ENCODE data around the gene CYBB.

The CYBB gene

DNA sequence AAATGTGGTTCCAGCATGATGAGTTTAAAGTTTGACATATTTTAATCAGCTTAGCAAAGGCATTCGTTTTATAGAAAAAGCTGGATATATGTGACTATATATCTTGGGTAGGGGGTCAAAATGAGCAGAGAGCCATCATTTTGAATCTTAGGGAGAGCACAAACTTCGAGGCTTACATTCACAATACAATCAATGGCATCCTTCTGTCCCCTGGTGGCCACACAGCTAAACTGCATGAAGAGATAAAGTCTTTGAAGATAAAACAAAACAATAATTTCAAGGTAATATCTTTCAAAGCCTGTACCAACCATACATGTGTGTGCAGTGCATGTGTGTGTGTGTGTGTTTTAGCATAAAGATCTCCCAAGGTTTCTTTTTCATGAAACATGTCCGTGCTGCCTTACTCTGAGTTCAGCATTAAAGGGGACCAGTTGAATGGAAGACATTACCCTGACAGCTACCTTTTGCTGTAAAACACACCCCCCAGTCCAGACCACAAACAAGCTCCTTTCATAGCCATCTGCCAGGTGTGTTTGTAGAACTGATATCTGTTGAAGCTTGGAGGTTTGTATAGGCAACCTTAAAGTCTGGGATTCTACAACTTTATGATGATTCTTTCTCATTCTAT, 45.5 kb downstream of the CYBB start:
- peak; percentile 37 for DNase-seq
- no peak overlapping the region for H2BK15ac ChIP-seq (replicated peaks; ENCODE audit: low read depth)
- no peak overlapping the region for H3K27ac ChIP-seq (ENCODE audit: low read depth, low read length)
- H3K4me2 ChIP-seq (ENCODE audit: low read length) = no peak overlapping the region
- no peaks in the 10 kb centered on the region for H3K79me2 ChIP-seq (ENCODE audit: control insufficient read depth, insufficient read depth, low read length)
- no peak overlapping the region for H4K5ac ChIP-seq (ENCODE audit: low read length)
- H3K79me1 ChIP-seq (ENCODE audit: low read length) = no peaks in the 10 kb centered on the region
- WGBS (ENCODE audit: extremely low coverage, insufficient coverage, low lambda C conversion rate) = no CpG with 5 or more reads among the region's 3 CpGs
- no peak overlapping the region for H3K4ac ChIP-seq (ENCODE audit: low read depth, low read length)
- no peak overlapping the region for H2BK120ac ChIP-seq (ENCODE audit: low read depth, low read length)
- no peak overlapping the region for H2BK5ac ChIP-seq (ENCODE audit: low read length)
- no peaks in the 10 kb centered on the region for H3K27me3 ChIP-seq (ENCODE audit: insufficient read depth, low read length, poor library complexity)
- H3K4me1 ChIP-seq (ENCODE audit: control insufficient read depth, low read depth, low read length) = no peaks in the 10 kb centered on the region
- no peaks in the 10 kb centered on the region for H3K36me3 ChIP-seq (ENCODE audit: control insufficient read depth, insufficient read depth, low read length)
- no peak overlapping the region for H3K23ac ChIP-seq (ENCODE audit: low read length)
- H2AK5ac ChIP-seq (ENCODE audit: low read length) = no peak overlapping the region
- no peak overlapping the region for H3K9ac ChIP-seq (ENCODE audit: low read length)
- H3K4me3 ChIP-seq (ENCODE audit: low read length) = no peak overlapping the region
- H4K8ac ChIP-seq (ENCODE audit: low read depth, low read length) = no peak overlapping the region
- no peak overlapping the region for H3K18ac ChIP-seq (ENCODE audit: low read length)
- H3K56ac ChIP-seq (ENCODE audit: low read length) = no peak overlapping the region

DNA sequence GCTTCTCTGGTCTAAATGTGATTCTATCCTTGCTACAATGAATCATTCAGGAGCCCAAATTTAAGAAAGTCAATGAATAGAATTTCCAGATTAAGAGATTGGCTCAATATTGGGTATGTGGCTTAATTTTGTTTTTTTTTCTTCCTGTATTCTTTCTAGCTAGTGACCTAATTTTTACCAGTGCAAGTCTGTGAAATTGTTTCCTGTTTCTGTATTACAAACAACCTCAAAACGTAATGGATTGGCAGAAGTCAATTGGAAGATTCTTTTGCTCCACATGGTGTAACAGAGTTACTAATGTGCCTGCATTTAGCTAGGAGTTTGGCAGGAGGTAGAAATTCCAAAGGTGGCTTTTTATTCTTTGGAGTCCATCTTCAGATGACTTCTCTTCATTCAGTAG, 49.9 kb downstream of the CYBB start:
- no peak overlapping the region for H2BK15ac ChIP-seq (replicated peaks; ENCODE audit: low read depth)
- H3K27me3 ChIP-seq (ENCODE audit: insufficient read depth, low read length, poor library complexity) = no peaks in the 10 kb centered on the region
- H2BK5ac ChIP-seq (ENCODE audit: low read length) = no peak overlapping the region
- no peak overlapping the region for H3K9ac ChIP-seq (ENCODE audit: low read length)
- no peak overlapping the region for H2BK120ac ChIP-seq (ENCODE audit: low read depth, low read length)
- H3K4me1 ChIP-seq (ENCODE audit: control insufficient read depth, low read depth, low read length) = no peaks in the 10 kb centered on the region
- H3K79me2 ChIP-seq (ENCODE audit: control insufficient read depth, insufficient read depth, low read length) = no peaks in the 10 kb centered on the region
- no peak overlapping the region for H3K4ac ChIP-seq (ENCODE audit: low read depth, low read length)
- no peak overlapping the region for H4K5ac ChIP-seq (ENCODE audit: low read length)
- H3K56ac ChIP-seq (ENCODE audit: low read length) = no peak overlapping the region
- no peak overlapping the region for H4K8ac ChIP-seq (ENCODE audit: low read depth, low read length)
- H3K23ac ChIP-seq (ENCODE audit: low read length) = no peak overlapping the region
- no peak overlapping the region for H3K4me3 ChIP-seq (ENCODE audit: low read length)
- H3K79me1 ChIP-seq (ENCODE audit: low read length) = no peaks in the 10 kb centered on the region
- no peak overlapping the region for H3K18ac ChIP-seq (ENCODE audit: low read length)
- no peak overlapping the region for H3K4me2 ChIP-seq (ENCODE audit: low read length)
- DNase-seq = no peak
- no peak overlapping the region for H2AK5ac ChIP-seq (ENCODE audit: low read length)
- no peaks in the 10 kb centered on the region for H3K36me3 ChIP-seq (ENCODE audit: control insufficient read depth, insufficient read depth, low read length)
- no CpG with 5 or more reads among the region's 1 CpG for WGBS (ENCODE audit: extremely low coverage, insufficient coverage, low lambda C conversion rate)
- H3K27ac ChIP-seq (ENCODE audit: low read depth, low read length) = no peak overlapping the region

DNA sequence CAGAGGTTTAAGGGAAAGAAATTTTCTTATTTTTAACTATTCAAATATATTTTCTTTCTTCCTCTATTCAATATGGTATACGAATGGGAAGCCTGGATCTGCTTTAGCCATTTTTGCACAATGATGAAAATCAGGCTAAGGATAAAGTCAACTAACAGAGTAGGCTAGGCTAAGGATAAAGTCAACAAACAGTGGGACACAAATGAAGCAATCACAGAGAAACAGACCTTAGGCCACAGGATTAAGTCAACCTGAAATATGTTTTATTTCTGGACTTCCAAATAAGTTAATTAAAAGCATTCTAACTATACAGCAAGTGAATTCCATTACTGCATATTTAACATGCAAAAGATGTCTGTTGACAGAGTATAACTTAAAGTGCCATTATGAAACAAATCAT, 50.5 kb downstream of the CYBB start:
- H3K79me1 ChIP-seq (ENCODE audit: low read length) = no peaks in the 10 kb centered on the region
- H4K8ac ChIP-seq (ENCODE audit: low read depth, low read length) = no peak overlapping the region
- no peaks in the 10 kb centered on the region for H3K36me3 ChIP-seq (ENCODE audit: control insufficient read depth, insufficient read depth, low read length)
- no peak overlapping the region for H3K4ac ChIP-seq (ENCODE audit: low read depth, low read length)
- no peaks in the 10 kb centered on the region for H3K27me3 ChIP-seq (ENCODE audit: insufficient read depth, low read length, poor library complexity)
- no peak overlapping the region for H3K4me2 ChIP-seq (ENCODE audit: low read length)
- H3K9ac ChIP-seq (ENCODE audit: low read length) = no peak overlapping the region
- no peaks in the 10 kb centered on the region for H3K4me1 ChIP-seq (ENCODE audit: control insufficient read depth, low read depth, low read length)
- no peak for DNase-seq
- no peaks in the 10 kb centered on the region for H3K79me2 ChIP-seq (ENCODE audit: control insufficient read depth, insufficient read depth, low read length)
- H2BK120ac ChIP-seq (ENCODE audit: low read depth, low read length) = no peak overlapping the region
- H3K18ac ChIP-seq (ENCODE audit: low read length) = no peak overlapping the region
- WGBS (ENCODE audit: extremely low coverage, insufficient coverage, low lambda C conversion rate) = no CpG with 5 or more reads among the region's 1 CpG
- no peak overlapping the region for H3K27ac ChIP-seq (ENCODE audit: low read depth, low read length)
- H2BK5ac ChIP-seq (ENCODE audit: low read length) = no peak overlapping the region
- H2AK5ac ChIP-seq (ENCODE audit: low read length) = no peak overlapping the region
- no peak overlapping the region for H3K56ac ChIP-seq (ENCODE audit: low read length)
- no peak overlapping the region for H3K23ac ChIP-seq (ENCODE audit: low read length)
- H3K4me3 ChIP-seq (ENCODE audit: low read length) = no peak overlapping the region
- no peak overlapping the region for H2BK15ac ChIP-seq (replicated peaks; ENCODE audit: low read depth)
- H4K5ac ChIP-seq (ENCODE audit: low read length) = no peak overlapping the region

DNA sequence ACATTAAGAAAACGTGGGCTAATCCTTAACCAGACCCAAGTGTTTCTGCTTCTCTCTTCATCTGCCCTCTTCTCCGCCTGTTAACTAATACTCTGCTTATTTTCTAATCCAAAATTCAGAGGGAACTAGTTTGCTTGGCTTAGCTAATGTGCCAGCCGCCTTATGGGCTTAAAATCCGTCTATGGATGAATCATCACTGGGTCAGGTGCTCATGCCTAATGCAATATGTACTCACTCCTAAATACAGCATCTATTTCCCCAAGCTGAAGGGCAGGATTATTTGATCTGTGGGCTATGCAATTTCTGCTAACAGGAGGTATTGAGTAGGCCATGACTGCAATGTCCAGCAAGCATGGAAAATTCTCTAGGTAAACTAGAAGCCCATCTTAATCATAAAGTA, 55.1 kb downstream of the CYBB start:
- Histone ChIP-seq H2BK120ac (ENCODE audit: low read depth, low read length) (no peak overlapping the region), H4K8ac (ENCODE audit: low read depth, low read length) (no peak overlapping the region), H3K18ac (ENCODE audit: low read length) (no peak overlapping the region), H2AK5ac (ENCODE audit: low read length) (no peak overlapping the region), H3K4me2 (ENCODE audit: low read length) (no peak overlapping the region), H3K27ac (ENCODE audit: low read depth, low read length) (no peak overlapping the region), H3K36me3 (ENCODE audit: control insufficient read depth, insufficient read depth, low read length) (no peaks in the 10 kb centered on the region), H3K4me3 (ENCODE audit: low read length) (no peak overlapping the region), H3K23ac (ENCODE audit: low read length) (no peak overlapping the region), H3K4ac (ENCODE audit: low read depth, low read length) (no peak overlapping the region), H3K4me1 (ENCODE audit: control insufficient read depth, low read depth, low read length) (no peaks in the 10 kb centered on the region), H4K5ac (ENCODE audit: low read length) (no peak overlapping the region), H3K79me2 (ENCODE audit: control insufficient read depth, insufficient read depth, low read length) (no peaks in the 10 kb centered on the region), H2BK15ac (replicated peaks; ENCODE audit: low read depth) (no peak overlapping the region), H3K9ac (ENCODE audit: low read length) (no peak overlapping the region), H3K56ac (ENCODE audit: low read length) (no peak overlapping the region), H2BK5ac (ENCODE audit: low read length) (no peak overlapping the region), H3K79me1 (ENCODE audit: low read length) (no peaks in the 10 kb centered on the region), H3K27me3 (ENCODE audit: insufficient read depth, low read length, poor library complexity) (no peaks in the 10 kb centered on the region)
- DNase-seq = no peak
- WGBS (ENCODE audit: extremely low coverage, insufficient coverage, low lambda C conversion rate) = no CpG with 5 or more reads among the region's 4 CpGs

DNA sequence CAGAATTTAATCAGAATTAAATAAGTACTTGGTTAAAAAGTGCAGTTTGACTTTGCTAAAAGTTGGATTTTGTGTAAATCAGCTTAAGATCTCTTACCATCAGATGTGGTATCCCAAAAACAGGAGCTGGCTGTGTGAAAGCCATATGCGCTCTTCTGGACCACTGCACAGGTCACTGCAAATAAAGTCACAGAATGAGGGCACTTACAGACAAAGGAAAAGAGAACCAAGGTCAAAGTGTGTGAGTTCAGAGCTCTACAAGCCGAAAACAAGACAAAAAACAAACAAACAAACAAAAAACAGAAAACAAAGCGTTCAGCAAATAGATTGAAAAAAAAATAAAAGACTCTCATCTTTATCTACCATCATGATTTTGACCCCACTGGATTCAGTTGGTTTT, 61.1 kb downstream of the CYBB start:
- no peak for DNase-seq
- Histone ChIP-seq H4K5ac (ENCODE audit: low read length) (no peak overlapping the region), H3K4me1 (ENCODE audit: control insufficient read depth, low read depth, low read length) (no peaks in the 10 kb centered on the region), H2BK15ac (replicated peaks; ENCODE audit: low read depth) (no peak overlapping the region), H3K23ac (ENCODE audit: low read length) (no peak overlapping the region), H3K36me3 (ENCODE audit: control insufficient read depth, insufficient read depth, low read length) (no peaks in the 10 kb centered on the region), H3K18ac (ENCODE audit: low read length) (no peak overlapping the region), H3K27ac (ENCODE audit: low read depth, low read length) (no peak overlapping the region), H4K8ac (ENCODE audit: low read depth, low read length) (no peak overlapping the region), H3K4me3 (ENCODE audit: low read length) (no peak overlapping the region), H3K56ac (ENCODE audit: low read length) (no peak overlapping the region), H3K4ac (ENCODE audit: low read depth, low read length) (no peak overlapping the region), H3K79me1 (ENCODE audit: low read length) (no peaks in the 10 kb centered on the region), H3K9ac (ENCODE audit: low read length) (no peak overlapping the region), H3K27me3 (ENCODE audit: insufficient read depth, low read length, poor library complexity) (no peaks in the 10 kb centered on the region), H2BK120ac (ENCODE audit: low read depth, low read length) (no peak overlapping the region), H2AK5ac (ENCODE audit: low read length) (no peak overlapping the region), H3K4me2 (ENCODE audit: low read length) (no peak overlapping the region), H3K79me2 (ENCODE audit: control insufficient read depth, insufficient read depth, low read length) (no peaks in the 10 kb centered on the region), H2BK5ac (ENCODE audit: low read length) (no peak overlapping the region)
- no CpG with 5 or more reads among the region's 3 CpGs for WGBS (ENCODE audit: extremely low coverage, insufficient coverage, low lambda C conversion rate)

DNA sequence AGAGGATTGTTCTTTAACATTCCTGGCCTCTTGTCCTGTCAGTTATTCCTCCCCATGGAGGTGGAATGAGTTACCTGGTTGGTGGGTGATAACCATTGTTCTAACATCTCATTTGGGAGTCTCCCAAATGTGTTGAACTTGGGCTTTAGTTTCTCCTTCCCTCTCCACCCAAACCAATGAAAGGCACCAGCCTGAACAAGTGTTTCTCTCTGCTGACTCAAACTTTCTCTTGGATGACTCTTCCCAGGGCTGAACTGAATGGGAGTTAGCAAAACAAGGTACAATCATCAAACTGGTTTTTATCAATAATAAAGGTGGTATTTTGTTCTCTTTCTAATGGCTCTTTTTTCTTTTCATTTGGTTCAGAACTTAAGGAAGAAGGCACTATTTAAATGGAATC, 64.8 kb downstream of the CYBB start:
- no peak overlapping the region for H4K8ac ChIP-seq (ENCODE audit: low read depth, low read length)
- H3K56ac ChIP-seq (ENCODE audit: low read length) = no peak overlapping the region
- H3K36me3 ChIP-seq (ENCODE audit: control insufficient read depth, insufficient read depth, low read length) = no peaks in the 10 kb centered on the region
- H3K79me2 ChIP-seq (ENCODE audit: control insufficient read depth, insufficient read depth, low read length) = no peaks in the 10 kb centered on the region
- no peaks in the 10 kb centered on the region for H3K4me1 ChIP-seq (ENCODE audit: control insufficient read depth, low read depth, low read length)
- H2AK5ac ChIP-seq (ENCODE audit: low read length) = no peak overlapping the region
- no peak overlapping the region for H3K27ac ChIP-seq (ENCODE audit: low read depth, low read length)
- H3K4me2 ChIP-seq (ENCODE audit: low read length) = no peak overlapping the region
- no peak overlapping the region for H3K18ac ChIP-seq (ENCODE audit: low read length)
- no peak overlapping the region for H4K5ac ChIP-seq (ENCODE audit: low read length)
- H2BK15ac ChIP-seq (replicated peaks; ENCODE audit: low read depth) = no peak overlapping the region
- no peak overlapping the region for H2BK5ac ChIP-seq (ENCODE audit: low read length)
- H3K23ac ChIP-seq (ENCODE audit: low read length) = no peak overlapping the region
- H3K9ac ChIP-seq (ENCODE audit: low read length) = no peak overlapping the region
- no peaks in the 10 kb centered on the region for H3K27me3 ChIP-seq (ENCODE audit: insufficient read depth, low read length, poor library complexity)
- no peaks in the 10 kb centered on the region for H3K79me1 ChIP-seq (ENCODE audit: low read length)
- no peak for DNase-seq
- no peak overlapping the region for H2BK120ac ChIP-seq (ENCODE audit: low read depth, low read length)
- no peak overlapping the region for H3K4ac ChIP-seq (ENCODE audit: low read depth, low read length)
- H3K4me3 ChIP-seq (ENCODE audit: low read length) = no peak overlapping the region

Data from mesendoderm (in vitro differentiated cells).